GM19239 (cell line): ENCODE measurements around the gene NAT10.
"Not testable (repeated sequence)": the region's sequence is repeated elsewhere in the genome, so short reads cannot be mapped to it uniquely, and the experiment has no call there.

Experiments
- DNase-seq: peaks from one replicate; pipeline ENCODE4 v3.0.0; 2011; ENCODE audit warnings: low spot score; ENCODE audit not compliant: insufficient read length
- FAIRE-seq: peaks from 2 replicates; lab custom pipeline; 2011; peaks lifted over from hg19 to GRCh38; lab: Jason Lieb, UNC

Gene NAT10

GRCh38 chr11:34105079-34105956 lies at the start of gene NAT10:
TSS of gene NAT10 (plus strand) at chr11:34105629. CDS start at chr11:34108226, 2,597 bp downstream.
- peak; percentile 99 for FAIRE-seq
- DNase-seq, result peak; percentile 72

GRCh38 chr11:34056672-34057071 lies 48.8 kb upstream of the NAT10 start:
- FAIRE-seq, result no peak
- DNase-seq, result no peak

- DNase-seq (no peak), FAIRE-seq (peak; percentile 42)
These were observed 42.2 kb upstream of the NAT10 start for GRCh38 chr11:34063061-34063795.

GRCh38 chr11:34064291-34064690 lies 41.1 kb upstream of the NAT10 start:
- FAIRE-seq, result no peak
- no peak for DNase-seq

GRCh38 chr11:34065505-34066203 lies 39.8 kb upstream of the NAT10 start:
- FAIRE-seq (no peak), DNase-seq (no peak)

- FAIRE-seq, DNase-seq: not testable (repeated sequence)
These were observed 38.7 kb upstream of the NAT10 start for GRCh38 chr11:34066766-34067165.

- peak; percentile 44 for FAIRE-seq
- DNase-seq, result no peak
These were observed 37.9 kb upstream of the NAT10 start for GRCh38 chr11:34067383-34068065.

- DNase-seq, result no peak
- peak; percentile 66 for FAIRE-seq
These were observed 37.3 kb upstream of the NAT10 start for GRCh38 chr11:34068111-34068510.

- FAIRE-seq, DNase-seq: not testable (repeated sequence)
These were observed 34.1 kb upstream of the NAT10 start for GRCh38 chr11:34071306-34071705.

- FAIRE-seq (no peak), DNase-seq (no peak)
These were observed 33.4 kb upstream of the NAT10 start for GRCh38 chr11:34072041-34072440.

- no peak for FAIRE-seq
- DNase-seq, result no peak
These were observed 32.6 kb upstream of the NAT10 start for GRCh38 chr11:34072832-34073231.

- no peak for FAIRE-seq
- no peak for DNase-seq
These were observed 31.0 kb upstream of the NAT10 start for GRCh38 chr11:34074391-34074790.

GRCh38 chr11:34075178-34075820 lies 30.1 kb upstream of the NAT10 start:
- DNase-seq (no peak), FAIRE-seq (no peak)

- FAIRE-seq, result no peak
- DNase-seq, result no peak
These were observed 24.8 kb upstream of the NAT10 start for GRCh38 chr11:34080609-34081008.

GRCh38 chr11:34084637-34085036 lies 20.8 kb upstream of the NAT10 start:
- DNase-seq, result no peak
- peak; percentile 35 for FAIRE-seq

- DNase-seq (no peak), FAIRE-seq (peak; percentile 83)
These were observed 18.7 kb upstream of the NAT10 start for GRCh38 chr11:34086554-34087283.

- FAIRE-seq, result no peak
These were observed 13.6 kb upstream of the NAT10 start for GRCh38 chr11:34091825-34092224.

GRCh38 chr11:34094900-34095299 lies 10.5 kb upstream of the NAT10 start:
- not testable (repeated sequence) for DNase-seq, FAIRE-seq

More at GRCh38 chr11:34091825-34092224, 13.6 kb upstream of the NAT10 start:
- DNase-seq, result no peak

- FAIRE-seq (no peak), DNase-seq (no peak)
These were observed 6.6 kb upstream of the NAT10 start for GRCh38 chr11:34098813-34099212.
